ENCODE measurements around the gene ATP10A.

The ATP10A gene

GRCh38 chr15:25777037-25777436, 86.1 kb downstream of the ATP10A start:
- H3K27me3 ChIP-seq (ENCODE audit: insufficient read depth, low read depth) = no peaks in the 10 kb centered on the region
- no peak overlapping the region for H3K9ac ChIP-seq
- TF ChIP-seq, protein P1, sequence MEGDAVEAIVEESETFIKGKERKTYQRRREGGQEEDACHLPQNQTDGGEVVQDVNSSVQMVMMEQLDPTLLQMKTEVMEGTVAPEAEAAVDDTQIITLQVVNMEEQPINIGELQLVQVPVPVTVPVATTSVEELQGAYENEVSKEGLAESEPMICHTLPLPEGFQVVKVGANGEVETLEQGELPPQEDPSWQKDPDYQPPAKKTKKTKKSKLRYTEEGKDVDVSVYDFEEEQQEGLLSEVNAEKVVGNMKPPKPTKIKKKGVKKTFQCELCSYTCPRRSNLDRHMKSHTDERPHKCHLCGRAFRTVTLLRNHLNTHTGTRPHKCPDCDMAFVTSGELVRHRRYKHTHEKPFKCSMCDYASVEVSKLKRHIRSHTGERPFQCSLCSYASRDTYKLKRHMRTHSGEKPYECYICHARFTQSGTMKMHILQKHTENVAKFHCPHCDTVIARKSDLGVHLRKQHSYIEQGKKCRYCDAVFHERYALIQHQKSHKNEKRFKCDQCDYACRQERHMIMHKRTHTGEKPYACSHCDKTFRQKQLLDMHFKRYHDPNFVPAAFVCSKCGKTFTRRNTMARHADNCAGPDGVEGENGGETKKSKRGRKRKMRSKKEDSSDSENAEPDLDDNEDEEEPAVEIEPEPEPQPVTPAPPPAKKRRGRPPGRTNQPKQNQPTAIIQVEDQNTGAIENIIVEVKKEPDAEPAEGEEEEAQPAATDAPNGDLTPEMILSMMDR (conservative IDR thresholded peaks at IDR 0.05; ENCODE audit: low read depth, low read length) = no peak
- no peaks in the 10 kb centered on the region for H4K20me1 ChIP-seq (ENCODE audit: insufficient read depth)
- no peak overlapping the region for H3K4me2 ChIP-seq
- no peaks in the 10 kb centered on the region for H3K4me1 ChIP-seq (ENCODE audit: low read depth, poor library complexity, severe bottlenecking)
- no peak overlapping the region for H3K27ac ChIP-seq
- no peak overlapping the region for H3K4me3 ChIP-seq (IDR thresholded peaks at IDR 0.05; ENCODE audit: insufficient read depth, low read depth, low read length)
- no peak overlapping the region for H2AFZ ChIP-seq (ENCODE audit: low read depth)
- H3K36me3 ChIP-seq (ENCODE audit: insufficient read depth) = no peaks in the 10 kb centered on the region
- H3K79me2 ChIP-seq (ENCODE audit: insufficient read depth, low read depth) = no peaks in the 10 kb centered on the region

- TF ChIP-seq, protein P1 (conservative IDR thresholded peaks at IDR 0.05; ENCODE audit: low read depth, low read length) = no peak
- no peak overlapping the region for H3K27ac ChIP-seq
- no peak overlapping the region for H3K4me3 ChIP-seq (IDR thresholded peaks at IDR 0.05; ENCODE audit: insufficient read depth, low read depth, low read length)
- H3K9ac ChIP-seq = no peak overlapping the region
- no peaks in the 10 kb centered on the region for H3K36me3 ChIP-seq (ENCODE audit: insufficient read depth)
- no peaks in the 10 kb centered on the region for H3K79me2 ChIP-seq (ENCODE audit: insufficient read depth, low read depth)
- H3K27me3 ChIP-seq (ENCODE audit: insufficient read depth, low read depth) = no peaks in the 10 kb centered on the region
- no peak overlapping the region for H2AFZ ChIP-seq (ENCODE audit: low read depth)
- H3K4me2 ChIP-seq = no peak overlapping the region
- no peaks in the 10 kb centered on the region for H3K4me1 ChIP-seq (ENCODE audit: low read depth, poor library complexity, severe bottlenecking)
- H4K20me1 ChIP-seq (ENCODE audit: insufficient read depth) = no peaks in the 10 kb centered on the region
These were observed 86.9 kb downstream of the ATP10A start for GRCh38 chr15:25776071-25776746.

GRCh38 chr15:25775317-25775912, 87.7 kb downstream of the ATP10A start:
- H3K4me3 ChIP-seq (IDR thresholded peaks at IDR 0.05; ENCODE audit: insufficient read depth, low read depth, low read length) = no peak overlapping the region
- no peaks in the 10 kb centered on the region for H3K36me3 ChIP-seq (ENCODE audit: insufficient read depth)
- H2AFZ ChIP-seq (ENCODE audit: low read depth) = no peak overlapping the region
- H3K27ac ChIP-seq = no peak overlapping the region
- H4K20me1 ChIP-seq (ENCODE audit: insufficient read depth) = no peaks in the 10 kb centered on the region
- H3K4me1 ChIP-seq (ENCODE audit: low read depth, poor library complexity, severe bottlenecking) = no peaks in the 10 kb centered on the region
- H3K27me3 ChIP-seq (ENCODE audit: insufficient read depth, low read depth) = no peaks in the 10 kb centered on the region
- TF ChIP-seq, protein P1 (conservative IDR thresholded peaks at IDR 0.05; ENCODE audit: low read depth, low read length) = no peak
- H3K9ac ChIP-seq = no peak overlapping the region
- no peak overlapping the region for H3K4me2 ChIP-seq
- no peaks in the 10 kb centered on the region for H3K79me2 ChIP-seq (ENCODE audit: insufficient read depth, low read depth)

DNA sequence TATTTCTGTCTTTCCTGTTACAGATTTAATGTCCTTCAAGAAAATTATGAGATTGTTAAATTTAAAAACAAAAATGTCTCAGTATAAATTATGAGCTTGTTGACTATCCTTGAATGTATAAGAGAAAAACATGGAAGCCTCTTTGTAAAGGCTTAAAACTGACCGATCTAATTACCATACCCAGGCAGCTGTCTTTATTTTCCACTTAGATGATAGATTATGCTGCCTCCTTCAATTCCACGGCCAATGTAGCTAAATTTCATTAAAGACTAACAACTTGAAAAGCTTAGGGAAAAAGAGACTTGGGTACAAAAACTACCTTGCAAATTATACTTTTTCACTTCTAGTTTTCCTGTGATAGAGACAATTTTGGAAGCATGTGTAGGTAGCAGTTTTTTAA, 88.3 kb downstream of the ATP10A start:
- Histone ChIP-seq H2AFZ (ENCODE audit: low read depth) (no peak overlapping the region), H3K27ac (no peak overlapping the region)

More for the DNA sequence above, 88.3 kb downstream of the ATP10A start:
- no peak overlapping the region for H3K4me2 ChIP-seq
- H3K27me3 ChIP-seq (ENCODE audit: insufficient read depth, low read depth) = no peaks in the 10 kb centered on the region
- TF ChIP-seq, protein P1 (conservative IDR thresholded peaks at IDR 0.05; ENCODE audit: low read depth, low read length) = no peak
- H4K20me1 ChIP-seq (ENCODE audit: insufficient read depth) = no peaks in the 10 kb centered on the region
- no peaks in the 10 kb centered on the region for H3K4me1 ChIP-seq (ENCODE audit: low read depth, poor library complexity, severe bottlenecking)
- H3K79me2 ChIP-seq (ENCODE audit: insufficient read depth, low read depth) = no peaks in the 10 kb centered on the region
- no peak overlapping the region for H3K4me3 ChIP-seq (IDR thresholded peaks at IDR 0.05; ENCODE audit: insufficient read depth, low read depth, low read length)
- H3K9ac ChIP-seq = no peak overlapping the region
- H3K36me3 ChIP-seq (ENCODE audit: insufficient read depth) = no peaks in the 10 kb centered on the region
